Astrocyte (in vitro differentiated cells and primary cell): ENCODE data around the gene SRSF3.

Experiments
- EZH2 ChIP-seq: IDR thresholded peaks from 2 replicates; pipeline ENCODE4 v1.6.1; 2012; ENCODE audit warnings: mild to moderate bottlenecking, low read length, inconsistent platforms; ENCODE audit not compliant: insufficient read depth
- TF ChIP-seq, protein P1 (sequence below): IDR thresholded peaks from 2 replicates; pipeline ENCODE4 v1.5.1; 2011; ENCODE audit warnings: low read depth, mild to moderate bottlenecking, inconsistent platforms, low read length, moderate library complexity; ENCODE audit not compliant: insufficient read depth

- no peak for TF ChIP-seq EZH2
- TF ChIP-seq, protein P1, sequence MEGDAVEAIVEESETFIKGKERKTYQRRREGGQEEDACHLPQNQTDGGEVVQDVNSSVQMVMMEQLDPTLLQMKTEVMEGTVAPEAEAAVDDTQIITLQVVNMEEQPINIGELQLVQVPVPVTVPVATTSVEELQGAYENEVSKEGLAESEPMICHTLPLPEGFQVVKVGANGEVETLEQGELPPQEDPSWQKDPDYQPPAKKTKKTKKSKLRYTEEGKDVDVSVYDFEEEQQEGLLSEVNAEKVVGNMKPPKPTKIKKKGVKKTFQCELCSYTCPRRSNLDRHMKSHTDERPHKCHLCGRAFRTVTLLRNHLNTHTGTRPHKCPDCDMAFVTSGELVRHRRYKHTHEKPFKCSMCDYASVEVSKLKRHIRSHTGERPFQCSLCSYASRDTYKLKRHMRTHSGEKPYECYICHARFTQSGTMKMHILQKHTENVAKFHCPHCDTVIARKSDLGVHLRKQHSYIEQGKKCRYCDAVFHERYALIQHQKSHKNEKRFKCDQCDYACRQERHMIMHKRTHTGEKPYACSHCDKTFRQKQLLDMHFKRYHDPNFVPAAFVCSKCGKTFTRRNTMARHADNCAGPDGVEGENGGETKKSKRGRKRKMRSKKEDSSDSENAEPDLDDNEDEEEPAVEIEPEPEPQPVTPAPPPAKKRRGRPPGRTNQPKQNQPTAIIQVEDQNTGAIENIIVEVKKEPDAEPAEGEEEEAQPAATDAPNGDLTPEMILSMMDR: no peak
Observed at GRCh38 chr6:36609582-36609981, 15.4 kb downstream of the SRSF3 start.
